Fibroblast of skin of abdomen (primary cell): ENCODE data around the gene AGPAT2.

Source experiments
- DNase-seq: peaks from one replicate; pipeline ENCODE4 v3.0.0-alpha.2; 2013

The AGPAT2 gene

GRCh38 chr9:136687721-136688223 lies 515 bp upstream of the AGPAT2 start:
- no peak for DNase-seq

GRCh38 chr9:136686534-136686793 lies 793 bp downstream of the AGPAT2 start:
- DNase-seq, result no peak

GRCh38 chr9:136685790-136686533 lies 1.3 kb downstream of the AGPAT2 start:
- DNase-seq, result no peak

GRCh38 chr9:136685216-136685615 lies 2.0 kb downstream of the AGPAT2 start:
- no peak for DNase-seq

- no peak for DNase-seq
These were observed 2.5 kb downstream of the AGPAT2 start for GRCh38 chr9:136684799-136685198.

- no peak for DNase-seq
These were observed 2.9 kb downstream of the AGPAT2 start for GRCh38 chr9:136684339-136684738.

GRCh38 chr9:136683755-136684154 lies 3.5 kb downstream of the AGPAT2 start:
- no peak for DNase-seq

GRCh38 chr9:136683173-136683745 lies 4.0 kb downstream of the AGPAT2 start:
- DNase-seq, result no peak

- DNase-seq, result no peak
These were observed 4.5 kb downstream of the AGPAT2 start for GRCh38 chr9:136682710-136683109.

GRCh38 chr9:136681945-136682699 lies 5.1 kb downstream of the AGPAT2 start:
- no peak for DNase-seq

- DNase-seq, result no peak
These were observed 6.2 kb downstream of the AGPAT2 start for GRCh38 chr9:136681029-136681428.

- DNase-seq, result no peak
These were observed 7.8 kb downstream of the AGPAT2 start for GRCh38 chr9:136679431-136679941.

- DNase-seq, result no peak
These were observed 8.6 kb downstream of the AGPAT2 start for GRCh38 chr9:136678624-136679023.

GRCh38 chr9:136678034-136678433 lies 9.2 kb downstream of the AGPAT2 start:
- DNase-seq, result no peak

GRCh38 chr9:136676920-136677686 lies 10.2 kb downstream of the AGPAT2 start:
- no peak for DNase-seq

GRCh38 chr9:136676297-136676794 lies 10.9 kb downstream of the AGPAT2 start:
- no peak for DNase-seq

GRCh38 chr9:136675477-136676296 lies 11.6 kb downstream of the AGPAT2 start:
- DNase-seq, result no peak

GRCh38 chr9:136674786-136675349 lies 12.4 kb downstream of the AGPAT2 start:
- no peak for DNase-seq

GRCh38 chr9:136673975-136674785 lies 13.1 kb downstream of the AGPAT2 start:
- no peak for DNase-seq
